ENCODE data around the gene SNX24. TPM values are rescaled to one million over a fixed set of nuclear protein-coding genes. Genes with fewer than 3 reads are reported as not detected.

The SNX24 gene
- total RNA-seq, 1 donor from 2014 or later = 13.6 TPM

- Mint-ChIP-seq H3K27ac (no peak overlapping the region), H3K36me3 (peaks cover 3% of the 10 kb centered on the region), H3K27me3 (no peaks in the 10 kb centered on the region), H3K9me3 (peaks cover 4% of the 10 kb centered on the region), H3K4me1 (ENCODE audit: unreplicated experiment) (peaks cover 10% of the 10 kb centered on the region), H3K4me3 (no peak overlapping the region)
- DNase-seq (ENCODE audit: extremely low spot score, unreplicated experiment) = no peak
- no peak for TF ChIP-seq CTCF (conservative IDR thresholded peaks at IDR 0.05)
Measured at GRCh38 chr5:122916490-122916889, 71.1 kb downstream of the SNX24 start.

GRCh38 chr5:122919969-122920368 lies 74.6 kb downstream of the SNX24 start:
- H3K9me3 Mint-ChIP-seq = peaks cover 4% of the 10 kb centered on the region
- no peak overlapping the region for H3K27ac Mint-ChIP-seq

GRCh38 chr5:122921826-122922225 lies 76.4 kb downstream of the SNX24 start:
- no peak overlapping the region for H3K4me3 Mint-ChIP-seq
- H3K9me3 Mint-ChIP-seq = peaks cover 4% of the 10 kb centered on the region
- no peak overlapping the region for H3K27ac Mint-ChIP-seq
- H3K4me1 Mint-ChIP-seq (ENCODE audit: unreplicated experiment) = no peaks in the 10 kb centered on the region
- no peak for DNase-seq (ENCODE audit: extremely low spot score, unreplicated experiment)
- no peaks in the 10 kb centered on the region for H3K27me3 Mint-ChIP-seq
- H3K36me3 Mint-ChIP-seq = no peaks in the 10 kb centered on the region
- TF ChIP-seq CTCF (conservative IDR thresholded peaks at IDR 0.05) = no peak

More at GRCh38 chr5:122919969-122920368, 74.6 kb downstream of the SNX24 start:
- Mint-ChIP-seq H3K27me3 (no peaks in the 10 kb centered on the region), H3K4me3 (no peak overlapping the region), H3K4me1 (ENCODE audit: unreplicated experiment) (peaks cover 9% of the 10 kb centered on the region), H3K36me3 (peaks cover 3% of the 10 kb centered on the region)
- no peak for TF ChIP-seq CTCF (conservative IDR thresholded peaks at IDR 0.05)
- no peak for DNase-seq (ENCODE audit: extremely low spot score, unreplicated experiment)

GRCh38 chr5:122924203-122924602 lies 78.8 kb downstream of the SNX24 start:
- Mint-ChIP-seq H3K36me3 (no peaks in the 10 kb centered on the region), H3K27me3 (no peaks in the 10 kb centered on the region), H3K27ac (no peak overlapping the region), H3K9me3 (no peaks in the 10 kb centered on the region), H3K4me1 (ENCODE audit: unreplicated experiment) (no peaks in the 10 kb centered on the region), H3K4me3 (no peak overlapping the region)
- no peak for TF ChIP-seq CTCF (conservative IDR thresholded peaks at IDR 0.05)
- no peak for DNase-seq (ENCODE audit: extremely low spot score, unreplicated experiment)

- Mint-ChIP-seq H3K27me3 (no peaks in the 10 kb centered on the region), H3K4me1 (ENCODE audit: unreplicated experiment) (no peaks in the 10 kb centered on the region), H3K9me3 (no peaks in the 10 kb centered on the region), H3K4me3 (no peak overlapping the region), H3K27ac (no peak overlapping the region), H3K36me3 (no peaks in the 10 kb centered on the region)
- no peak for TF ChIP-seq CTCF (conservative IDR thresholded peaks at IDR 0.05)
- no peak for DNase-seq (ENCODE audit: extremely low spot score, unreplicated experiment)
Measured at GRCh38 chr5:122924719-122925395, 79.4 kb downstream of the SNX24 start.

Measured in type B pancreatic cell (in vitro differentiated cells).